GM20000 (cell line): ENCODE results near the gene DPH6.

Experiments used
- DNase-seq: peaks from one replicate; pipeline ENCODE4 v3.0.0; 2012; ENCODE audit warnings: low spot score
- TF ChIP-seq, protein P1 (sequence below): IDR thresholded peaks from 2 replicates; pipeline ENCODE4 v1.5.1; 2012; ENCODE audit warnings: mild to moderate bottlenecking, control low read depth; ENCODE audit errors: extremely low read depth, missing control alignments

The DPH6 gene

GRCh38 chr15:35376707-35377106 lies 169.3 kb downstream of the DPH6 start:
- no peak for DNase-seq
- TF ChIP-seq, protein P1, sequence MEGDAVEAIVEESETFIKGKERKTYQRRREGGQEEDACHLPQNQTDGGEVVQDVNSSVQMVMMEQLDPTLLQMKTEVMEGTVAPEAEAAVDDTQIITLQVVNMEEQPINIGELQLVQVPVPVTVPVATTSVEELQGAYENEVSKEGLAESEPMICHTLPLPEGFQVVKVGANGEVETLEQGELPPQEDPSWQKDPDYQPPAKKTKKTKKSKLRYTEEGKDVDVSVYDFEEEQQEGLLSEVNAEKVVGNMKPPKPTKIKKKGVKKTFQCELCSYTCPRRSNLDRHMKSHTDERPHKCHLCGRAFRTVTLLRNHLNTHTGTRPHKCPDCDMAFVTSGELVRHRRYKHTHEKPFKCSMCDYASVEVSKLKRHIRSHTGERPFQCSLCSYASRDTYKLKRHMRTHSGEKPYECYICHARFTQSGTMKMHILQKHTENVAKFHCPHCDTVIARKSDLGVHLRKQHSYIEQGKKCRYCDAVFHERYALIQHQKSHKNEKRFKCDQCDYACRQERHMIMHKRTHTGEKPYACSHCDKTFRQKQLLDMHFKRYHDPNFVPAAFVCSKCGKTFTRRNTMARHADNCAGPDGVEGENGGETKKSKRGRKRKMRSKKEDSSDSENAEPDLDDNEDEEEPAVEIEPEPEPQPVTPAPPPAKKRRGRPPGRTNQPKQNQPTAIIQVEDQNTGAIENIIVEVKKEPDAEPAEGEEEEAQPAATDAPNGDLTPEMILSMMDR: no peak

GRCh38 chr15:35374661-35375060 lies 171.3 kb downstream of the DPH6 start:
- DNase-seq: no peak
- TF ChIP-seq, protein P1: no peak

DNA sequence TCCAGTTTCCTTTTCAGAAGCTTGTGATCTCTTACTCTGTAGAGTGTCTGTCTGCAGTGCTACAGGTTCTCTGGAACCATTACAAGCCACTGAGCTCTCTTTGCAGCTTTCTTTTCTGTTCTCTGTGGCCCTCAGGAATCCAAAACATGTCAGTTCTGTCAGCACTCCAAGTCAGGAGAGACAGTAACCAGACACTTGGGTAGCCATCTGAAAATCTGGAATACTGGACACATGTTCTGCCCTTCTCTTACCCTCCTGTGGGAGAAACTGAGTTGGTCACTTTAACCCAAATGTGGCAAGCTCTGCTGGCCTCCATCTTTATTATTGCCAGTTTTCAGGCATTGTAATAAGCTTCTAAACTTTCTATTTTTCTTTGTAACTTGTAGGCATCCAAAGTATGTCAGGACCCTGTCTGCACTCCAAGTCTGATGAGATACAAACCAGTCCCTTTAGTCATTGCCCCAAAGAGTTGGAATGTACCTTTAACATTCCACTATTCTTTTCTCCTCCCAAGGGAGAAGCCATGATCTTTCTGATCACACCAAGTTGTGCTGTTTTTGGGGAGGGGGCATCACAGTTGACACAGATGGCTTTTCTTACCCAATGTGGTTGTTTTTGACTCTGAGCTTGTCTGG lies 183.7 kb downstream of the DPH6 start:
- no peak for DNase-seq
- TF ChIP-seq, protein P1: no peak

DNA sequence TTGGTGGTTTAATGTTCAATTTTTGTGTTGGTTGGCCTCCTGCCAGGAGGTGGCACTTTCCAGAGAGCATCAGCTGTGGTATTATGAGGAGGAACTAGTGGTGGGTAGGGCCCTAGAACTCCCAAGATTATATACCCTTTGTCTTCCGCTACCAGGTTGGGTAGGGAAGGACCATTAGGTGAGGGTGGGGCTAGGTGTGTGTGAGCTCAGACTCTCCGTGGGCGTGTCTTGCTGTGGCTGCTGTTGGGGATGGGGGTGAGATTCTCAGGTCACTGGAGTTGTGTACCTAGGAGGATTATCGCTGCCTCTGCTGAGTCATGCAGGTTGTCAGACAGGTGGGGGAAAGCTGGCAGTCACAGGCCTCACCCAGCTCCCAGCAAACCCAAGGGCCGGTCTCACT lies 187.1 kb downstream of the DPH6 start:
- TF ChIP-seq, protein P1: no peak
- DNase-seq: no peak

DNA sequence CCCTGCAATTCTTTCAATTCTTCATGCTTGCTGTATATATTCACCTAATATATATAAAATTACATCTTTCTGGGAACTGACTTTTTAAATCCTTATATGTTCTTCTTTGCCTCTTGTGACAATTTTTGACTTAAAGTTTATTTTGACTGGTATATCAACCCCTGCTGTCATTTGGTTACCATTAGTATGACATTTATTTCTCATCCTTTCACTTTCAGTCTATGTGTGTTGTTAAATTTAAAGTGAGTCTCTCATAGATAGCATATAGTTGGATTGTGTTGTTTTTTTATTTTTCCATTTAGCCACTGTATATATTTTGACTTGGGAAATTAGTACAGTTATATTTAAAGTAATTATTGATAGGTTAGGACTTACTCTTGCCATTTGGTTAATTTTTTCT lies 194.9 kb downstream of the DPH6 start:
- TF ChIP-seq, protein P1: no peak
- no peak for DNase-seq

- TF ChIP-seq, protein P1: no peak
- DNase-seq: no peak
Measured at GRCh38 chr15:35349916-35350315, 196.0 kb downstream of the DPH6 start.

- TF ChIP-seq, protein P1: no peak
- DNase-seq: no peak
Measured at GRCh38 chr15:35330916-35331315, 215.0 kb downstream of the DPH6 start.
